Gastroesophageal sphincter (tissue), 3 donors: ENCODE measurements around the gene PPP1R13B.

Source experiments
- EP300 ChIP-seq: sonication (generic); formaldehyde crosslinking; IDR thresholded peaks from one replicate; pipeline ENCODE4 v1.6.1; 2017; ENCODE audit warnings: antibody characterized with exemption, mild to moderate bottlenecking
- POLR2A ChIP-seq, 2 donors: fragments of 450-650 bp; IDR thresholded peaks; one replicate each; pipeline ENCODE4 v1.6.1; 2017; ENCODE audit warnings: antibody characterized with exemption in 2 of 2, mild to moderate bottlenecking in 2 of 2, moderate library complexity in 1 of 2
- POLR2AphosphoS5 ChIP-seq: sonication (generic); formaldehyde crosslinking; IDR thresholded peaks from one replicate; pipeline ENCODE4 v1.6.1; 2017; ENCODE audit warnings: antibody characterized with exemption
- TF ChIP-seq, protein P1 (sequence below), 4 experiments: fragments of 200-600 bp in 2 of 4; fragments of 450-650 bp in 2 of 4; sonication (generic) in 1 of 4; IDR thresholded peaks; one replicate each; pipeline ENCODE4 v1.5.1; 2017 to 2019; ENCODE audit warnings: antibody characterized with exemption in 4 of 4, mild to moderate bottlenecking in 2 of 4, moderate library complexity in 2 of 4

DNA sequence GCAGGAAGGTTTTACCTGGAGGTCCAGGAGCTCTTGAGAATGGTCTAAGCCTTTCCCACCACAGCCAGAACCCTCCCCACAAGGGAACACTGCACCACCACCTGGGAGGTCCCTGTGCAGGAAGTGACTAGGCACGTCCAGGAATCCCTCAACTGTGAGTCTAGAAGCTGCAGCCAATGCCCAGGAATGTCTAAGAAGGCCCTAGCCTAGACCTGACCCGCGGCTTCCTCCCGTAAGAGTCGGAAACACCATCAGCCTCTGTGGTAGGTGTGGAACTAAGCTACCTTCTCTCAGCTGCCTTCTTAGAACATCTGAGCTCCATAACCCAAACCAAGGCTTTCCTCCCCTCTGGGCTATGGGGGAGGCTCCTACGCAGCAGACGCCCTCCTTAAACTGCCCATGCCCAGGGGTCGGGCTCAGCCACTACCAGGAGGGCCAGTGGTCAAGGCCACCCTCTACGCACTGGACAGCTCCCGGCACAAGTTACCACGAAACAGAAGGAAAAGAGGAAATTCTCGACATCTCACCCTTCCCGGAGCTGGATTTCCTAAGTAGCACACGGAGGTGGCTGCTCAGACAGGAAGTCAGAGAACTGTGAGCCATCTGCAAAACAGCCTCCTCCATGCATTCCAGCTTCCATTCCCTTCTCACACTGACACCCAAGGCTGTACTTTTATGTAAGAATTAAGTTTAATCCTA is 106.2 kb downstream of the PPP1R13B start:
- TF ChIP-seq, protein P1, sequence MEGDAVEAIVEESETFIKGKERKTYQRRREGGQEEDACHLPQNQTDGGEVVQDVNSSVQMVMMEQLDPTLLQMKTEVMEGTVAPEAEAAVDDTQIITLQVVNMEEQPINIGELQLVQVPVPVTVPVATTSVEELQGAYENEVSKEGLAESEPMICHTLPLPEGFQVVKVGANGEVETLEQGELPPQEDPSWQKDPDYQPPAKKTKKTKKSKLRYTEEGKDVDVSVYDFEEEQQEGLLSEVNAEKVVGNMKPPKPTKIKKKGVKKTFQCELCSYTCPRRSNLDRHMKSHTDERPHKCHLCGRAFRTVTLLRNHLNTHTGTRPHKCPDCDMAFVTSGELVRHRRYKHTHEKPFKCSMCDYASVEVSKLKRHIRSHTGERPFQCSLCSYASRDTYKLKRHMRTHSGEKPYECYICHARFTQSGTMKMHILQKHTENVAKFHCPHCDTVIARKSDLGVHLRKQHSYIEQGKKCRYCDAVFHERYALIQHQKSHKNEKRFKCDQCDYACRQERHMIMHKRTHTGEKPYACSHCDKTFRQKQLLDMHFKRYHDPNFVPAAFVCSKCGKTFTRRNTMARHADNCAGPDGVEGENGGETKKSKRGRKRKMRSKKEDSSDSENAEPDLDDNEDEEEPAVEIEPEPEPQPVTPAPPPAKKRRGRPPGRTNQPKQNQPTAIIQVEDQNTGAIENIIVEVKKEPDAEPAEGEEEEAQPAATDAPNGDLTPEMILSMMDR (IDR thresholded peaks at IDR 0.05) = no peak
- no peak for TF ChIP-seq POLR2A (IDR thresholded peaks at IDR 0.05)
- TF ChIP-seq EP300 = no peak
- TF ChIP-seq POLR2AphosphoS5 = no peak
